Measurements from ENCODE around the gene WDR20.

GRCh38 chr14:102095231-102095870 is 44.3 kb upstream of the WDR20 start:
- TF ChIP-seq CTCF (IDR thresholded peaks at IDR 0.05; ENCODE audit: low read depth, low read length, poor library complexity, severe bottlenecking) (no peak), EZH2phosphoT487 (IDR thresholded peaks at IDR 0.05; ENCODE audit: borderline replicate concordance, low read length) (no peak)
